Measurements from ENCODE around the gene DACT3.

DNA sequence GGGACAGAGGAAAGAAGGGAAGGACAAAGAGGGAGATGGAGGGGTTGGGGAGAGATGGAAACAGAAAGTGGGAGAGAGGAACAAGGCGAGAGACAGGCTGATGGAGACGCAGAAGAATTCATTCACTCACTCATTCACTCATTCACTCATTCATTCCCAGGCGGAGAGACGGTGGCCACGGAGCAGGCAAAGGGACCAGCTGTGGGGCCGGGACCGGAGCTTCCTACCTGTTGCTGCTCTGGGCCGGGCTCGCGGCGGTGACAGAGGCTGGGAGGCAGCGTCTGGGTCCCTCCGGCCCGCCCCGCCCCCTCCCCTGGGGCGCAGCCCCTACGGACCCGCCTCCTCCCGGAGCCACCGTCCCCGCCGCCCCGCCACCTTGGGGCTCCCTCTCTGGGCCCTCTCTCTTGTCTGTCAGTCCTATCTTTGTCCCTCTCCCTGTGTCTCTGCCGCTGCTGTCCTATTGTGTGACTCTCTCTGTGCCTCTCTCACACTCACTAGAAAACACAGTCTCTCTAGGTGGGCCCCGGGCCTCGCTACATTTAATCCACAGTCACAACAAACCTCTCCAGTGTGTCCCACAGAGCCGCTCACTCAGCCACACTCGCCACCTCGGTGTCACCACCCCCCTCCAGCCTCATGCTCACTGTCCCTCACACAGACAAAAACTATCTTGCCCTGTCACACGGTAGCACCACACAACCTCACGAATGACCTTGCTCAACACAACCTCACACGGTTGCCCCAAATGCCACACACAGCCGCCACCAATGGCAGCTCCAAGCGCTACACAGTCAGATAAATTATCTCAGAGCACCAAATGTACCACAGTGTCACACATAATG lies 24.8 kb downstream of the DACT3 start, which contains the start of gene GNG8:
- TF ChIP-seq POLR2A (IDR thresholded peaks at IDR 0.05; ENCODE audit: low read depth, low read length): no peak
- TF ChIP-seq POLR2AphosphoS5 (IDR thresholded peaks at IDR 0.05; ENCODE audit: low read depth, low read length): no peak
- TF ChIP-seq SPI1 (IDR thresholded peaks at IDR 0.05; ENCODE audit: low read depth, low read length): no peak
